ENCODE results near the gene ZNF221.
"Not testable (repeated sequence)": the region's sequence is repeated elsewhere in the genome, so short reads cannot be mapped to it uniquely, and the experiment has no call there.

The ZNF221 gene

DNA sequence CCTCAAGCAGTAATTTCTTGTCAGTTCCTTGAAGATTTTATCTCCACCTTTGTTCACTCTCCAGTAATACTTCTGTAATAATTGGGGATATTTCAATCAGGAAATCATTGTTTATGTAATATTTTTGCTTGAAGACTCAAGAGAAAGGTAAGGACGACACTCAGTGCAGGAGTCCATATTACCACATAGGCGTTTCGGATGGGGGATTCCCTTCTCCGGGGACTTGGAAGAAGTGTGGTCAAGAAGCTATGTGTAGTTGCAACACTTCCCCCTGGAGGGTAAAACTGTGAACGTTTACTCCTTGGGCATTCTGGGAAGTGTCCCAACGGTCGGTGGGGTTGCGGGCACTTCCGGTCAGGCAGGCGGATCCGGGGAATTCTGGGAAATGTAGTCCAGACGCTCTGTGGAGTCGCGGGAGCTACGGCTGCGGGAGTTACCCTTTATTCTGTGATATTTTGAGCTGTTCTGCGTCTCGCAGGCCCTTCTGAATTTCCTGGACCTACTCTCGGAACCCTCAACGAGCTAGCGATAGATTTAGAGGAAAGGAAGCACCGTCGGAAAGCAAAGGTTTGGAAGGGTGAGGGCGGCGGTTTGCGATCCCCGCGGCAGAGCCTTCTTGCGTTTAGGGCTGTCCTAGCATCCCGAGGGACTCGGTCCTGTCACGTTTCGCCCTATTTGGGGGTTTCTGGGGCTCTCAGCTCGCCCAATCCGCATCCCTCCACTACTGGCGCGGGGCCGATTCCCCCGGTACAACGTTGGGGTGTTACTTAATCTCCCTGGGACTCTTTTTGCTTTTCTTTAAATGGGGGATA, at the start of gene ZNF221:
Gene ZNF221 (plus strand): TSS at position 395 of the 812 bp plus-strand sequence. CDS start 11,499 bp downstream, outside the sequence.
- peak; percentile 13 for DNase-seq

DNA sequence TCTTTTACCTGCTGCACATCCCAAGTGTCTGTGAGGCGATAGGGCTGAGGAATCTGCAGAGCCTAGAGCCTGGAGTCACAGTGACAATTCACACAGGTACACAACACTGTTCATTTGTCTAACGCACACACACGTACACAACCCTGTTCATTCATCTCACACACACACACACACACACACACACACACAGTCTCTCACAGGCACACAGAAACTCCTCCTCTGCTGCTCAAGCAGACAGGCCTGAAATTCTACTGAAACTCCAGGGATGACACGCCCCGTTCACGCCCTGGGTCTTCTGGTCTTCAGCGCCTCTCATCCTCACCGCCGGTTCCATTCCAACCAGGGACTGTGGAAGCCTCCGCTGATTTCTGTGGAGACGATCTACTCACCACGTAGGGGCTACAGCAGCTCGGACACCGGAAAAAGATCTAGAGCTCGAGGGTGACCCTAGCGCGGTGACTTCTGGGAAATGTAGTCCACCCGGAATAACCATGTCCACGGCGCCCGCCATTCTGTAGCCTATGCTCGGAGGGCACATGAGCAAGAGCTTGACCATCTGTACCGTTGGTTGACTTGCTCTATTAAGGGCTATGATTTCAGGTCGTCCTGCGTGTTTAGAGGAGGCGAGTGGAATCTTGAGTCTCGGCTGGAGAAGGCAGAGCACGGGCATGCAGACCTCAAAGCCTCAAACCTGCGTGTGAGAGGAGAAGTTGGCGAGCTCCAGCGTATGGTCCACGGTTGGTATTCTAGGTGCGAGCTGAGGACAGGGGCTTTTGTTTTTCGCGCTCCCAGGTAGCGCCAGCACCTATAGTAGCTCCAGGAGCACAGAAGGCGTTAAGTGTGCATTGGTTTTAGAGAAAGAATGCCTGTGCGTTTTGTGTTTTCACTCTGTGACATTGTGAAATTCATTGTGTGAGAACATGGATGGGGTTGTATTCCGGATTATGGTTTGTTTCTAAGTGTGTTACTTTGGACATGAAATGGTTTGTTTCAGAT, 49.3 kb upstream of the ZNF221 start:
- no peak for DNase-seq

DNA sequence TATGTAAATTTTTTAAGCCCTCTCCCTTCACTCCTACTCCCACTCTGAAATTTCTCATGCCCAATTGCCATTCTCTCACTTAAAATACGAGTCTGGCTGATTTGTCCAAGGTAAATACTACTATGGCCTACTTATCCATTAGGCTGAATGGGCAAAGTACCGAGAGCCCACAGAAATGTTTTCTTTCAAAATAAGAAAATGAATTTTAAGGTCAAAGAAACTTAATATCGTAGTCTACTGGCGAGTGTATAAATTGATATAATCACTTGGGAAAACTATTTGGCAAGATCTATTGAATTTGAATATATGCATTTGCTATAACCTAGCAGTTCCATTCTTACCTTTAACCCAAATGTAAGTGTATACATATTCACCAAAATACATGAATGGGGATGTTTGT, 48.6 kb upstream of the ZNF221 start:
- no peak for DNase-seq

DNA sequence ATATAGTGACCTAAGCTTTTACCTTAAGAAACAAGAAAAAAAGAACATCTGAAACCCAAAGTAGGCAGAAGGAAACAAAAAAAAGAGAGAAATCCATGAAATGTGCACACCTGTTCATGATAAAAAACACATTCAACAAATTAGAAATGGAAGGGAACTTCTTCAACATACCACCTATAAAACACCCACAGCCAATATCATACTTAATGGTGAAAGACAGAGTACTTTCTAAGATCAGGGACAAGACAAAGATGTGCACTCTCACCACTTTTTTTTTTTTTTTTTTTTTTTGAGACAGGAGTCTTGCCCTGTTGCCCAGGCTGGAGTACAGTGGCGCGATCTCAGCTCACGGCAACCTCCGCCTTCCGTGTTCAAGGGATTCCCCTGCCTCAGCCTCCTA, 45.1 kb upstream of the ZNF221 start:
- no peak for DNase-seq

DNA sequence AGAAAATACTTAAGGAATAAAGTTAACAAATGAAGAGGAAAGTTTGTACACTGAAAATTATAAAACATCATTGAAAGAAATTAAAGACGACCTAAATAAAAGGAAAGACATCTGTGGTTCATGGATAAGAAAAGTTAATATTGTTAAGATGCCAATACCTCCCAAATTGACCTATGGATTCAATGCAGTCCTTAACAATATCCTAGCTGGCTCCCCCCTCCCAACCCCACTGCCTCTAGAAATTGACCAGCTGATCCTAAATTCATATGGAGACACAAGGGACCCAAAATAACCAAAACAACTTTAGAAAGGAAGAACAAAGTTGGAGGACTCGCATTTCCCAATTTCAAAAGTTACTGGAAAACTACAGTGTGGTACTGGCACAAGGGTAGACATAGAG, 44.3 kb upstream of the ZNF221 start:
- no peak for DNase-seq

DNA sequence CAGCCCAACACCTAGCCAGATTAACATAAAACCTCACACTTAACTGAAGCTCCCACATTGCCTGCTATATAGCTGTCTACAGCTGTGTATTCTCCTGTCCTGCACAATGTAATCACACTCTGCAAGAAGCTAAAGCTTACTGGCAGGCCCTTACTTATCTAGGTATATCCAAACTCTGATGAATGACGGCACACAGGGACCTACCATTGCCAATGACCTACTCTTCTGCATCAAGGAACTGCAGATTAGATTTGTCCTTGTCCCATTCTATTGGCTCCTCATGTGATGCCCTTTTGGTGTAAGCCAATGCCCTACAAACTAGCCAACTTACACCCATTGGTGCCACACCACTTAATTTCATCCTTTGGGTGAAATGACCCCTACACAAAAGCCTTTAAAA, 42.4 kb upstream of the ZNF221 start:
- no peak for DNase-seq

DNA sequence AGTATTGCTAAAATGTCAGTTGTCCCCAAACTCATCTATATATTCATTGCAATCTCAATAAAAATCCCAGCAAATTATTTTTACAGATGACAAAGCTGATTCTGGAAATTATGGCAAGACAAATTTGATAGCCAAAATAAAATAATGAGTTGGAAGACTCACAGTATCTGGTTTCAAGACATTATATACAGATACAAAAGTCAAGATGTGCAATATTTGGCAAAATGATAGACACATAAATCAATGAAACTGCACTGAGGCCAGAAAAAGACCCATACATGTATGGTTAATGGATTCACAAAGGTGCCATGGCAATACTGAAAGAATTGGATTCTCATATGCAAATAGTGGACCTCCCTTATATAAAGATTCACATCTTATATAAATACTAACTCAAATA, 40.1 kb upstream of the ZNF221 start:
- DNase-seq, result no peak

DNA sequence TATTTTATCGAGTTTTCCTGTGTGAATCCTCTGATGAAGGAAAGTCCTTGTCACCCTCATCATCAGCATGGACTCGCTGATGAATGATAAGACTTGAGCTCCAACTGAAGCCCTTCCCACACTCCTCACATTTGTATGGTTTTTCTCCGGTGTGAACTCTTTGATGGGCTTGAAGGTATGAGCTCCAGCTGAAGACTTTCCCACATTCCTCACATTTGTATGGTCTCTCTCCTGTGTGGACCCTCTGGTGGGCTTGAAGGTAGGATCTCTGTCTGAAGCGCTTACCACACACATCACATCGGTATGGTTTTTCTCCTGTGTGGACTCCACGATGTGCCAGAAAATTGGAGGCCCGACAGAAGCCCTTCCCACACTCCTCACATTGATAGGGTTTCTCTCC, 37.6 kb upstream of the ZNF221 start:
- DNase-seq, result no peak

DNA sequence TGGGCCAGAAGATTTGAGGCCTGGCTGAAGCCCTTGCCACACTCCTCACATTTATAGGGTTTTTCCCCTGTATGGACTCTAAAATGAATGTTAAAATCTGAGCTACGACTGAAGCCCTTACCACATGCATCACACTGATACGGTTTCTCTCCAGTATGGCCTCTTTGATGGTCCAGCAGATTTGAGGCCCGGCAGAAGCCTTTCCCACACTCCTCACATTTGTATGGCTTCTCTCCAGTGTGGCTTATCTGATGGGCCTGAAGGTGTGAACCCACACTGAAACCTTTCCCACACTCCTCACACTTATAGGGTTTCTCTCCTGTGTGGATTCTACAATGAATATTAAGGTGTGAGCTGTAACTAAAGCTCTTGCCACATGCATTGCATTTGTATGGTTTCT, 37.0 kb upstream of the ZNF221 start:
- no peak for DNase-seq

DNA sequence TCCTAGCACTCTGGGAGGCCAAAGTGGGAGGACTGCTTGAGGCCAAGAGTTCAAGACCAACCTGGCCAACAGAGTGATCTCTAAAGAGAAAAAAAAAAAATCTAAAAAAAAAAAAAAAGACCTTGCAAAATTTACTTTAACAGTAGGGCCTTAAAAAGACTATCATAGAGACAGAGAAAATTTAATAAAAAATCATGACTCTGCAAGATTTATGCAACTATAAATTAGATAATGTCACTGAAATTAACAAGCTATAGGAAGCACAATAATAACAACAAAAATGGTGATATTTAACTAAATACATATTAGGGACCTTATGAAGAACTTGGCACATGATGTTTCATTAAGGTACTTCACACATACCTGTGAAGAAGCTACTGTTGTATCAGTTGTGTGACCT, 27.2 kb upstream of the ZNF221 start:
- no peak for DNase-seq

DNA sequence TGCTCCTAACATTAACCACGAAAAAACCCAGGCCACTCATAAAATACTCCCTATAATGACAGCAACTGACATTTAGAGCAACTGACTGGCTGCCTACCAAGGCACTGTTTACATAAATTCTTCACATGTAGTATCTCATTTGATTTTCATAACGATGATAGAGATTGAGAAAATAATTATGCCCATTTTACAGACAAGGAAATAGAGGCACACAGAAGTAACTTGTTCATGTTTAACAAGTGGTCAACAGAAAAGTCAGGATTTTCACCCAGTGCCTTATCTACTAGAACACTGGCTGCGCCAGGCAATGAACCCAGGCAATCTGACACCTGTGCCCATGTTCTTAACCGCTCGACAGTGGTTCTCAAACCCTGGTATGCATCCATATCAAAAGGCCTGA, 22.2 kb upstream of the ZNF221 start:
- DNase-seq, result no peak

DNA sequence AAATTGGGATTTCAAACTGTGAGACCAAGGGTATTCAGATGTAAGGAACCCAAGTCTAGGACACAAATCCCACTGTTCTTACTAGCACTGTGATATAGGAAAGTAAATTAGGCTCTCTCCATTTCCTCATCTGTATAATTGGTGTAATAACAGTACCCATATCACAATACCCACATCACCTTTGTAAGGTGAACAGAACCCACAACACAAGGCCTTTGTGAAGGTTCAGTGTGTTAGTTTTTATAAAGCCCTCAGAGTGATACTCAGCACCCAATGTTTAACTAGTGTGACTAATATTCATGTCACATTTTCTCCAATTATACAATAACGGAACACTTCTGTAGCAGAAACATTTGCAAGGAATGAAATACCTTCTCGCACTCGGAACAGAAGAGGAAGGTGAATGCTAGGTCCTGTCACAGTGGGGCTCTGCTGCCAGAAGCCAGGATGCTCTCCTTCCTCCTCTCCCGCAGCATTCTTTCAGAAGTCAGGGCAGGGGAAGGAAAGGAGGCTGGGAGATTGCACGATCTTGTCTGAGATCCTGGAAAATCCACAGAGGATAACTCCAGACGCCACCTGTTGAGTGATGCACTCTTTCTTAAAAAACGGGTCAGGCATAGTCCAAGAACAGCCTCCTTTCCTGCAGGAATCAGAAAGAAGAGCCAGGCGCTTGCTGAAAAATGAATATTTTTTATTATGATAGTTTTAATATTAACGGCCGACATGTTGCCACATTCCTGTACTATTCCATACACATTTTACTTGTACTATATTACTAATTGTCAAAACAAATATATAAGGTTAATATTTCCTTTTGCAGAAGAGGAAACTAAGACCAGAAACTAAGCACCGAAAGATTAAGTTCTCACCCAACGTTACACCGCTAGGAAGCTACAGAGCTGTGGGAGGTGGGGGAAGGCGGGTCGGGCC, 16.7 kb upstream of the ZNF221 start:
- DNase-seq, result no peak

DNA sequence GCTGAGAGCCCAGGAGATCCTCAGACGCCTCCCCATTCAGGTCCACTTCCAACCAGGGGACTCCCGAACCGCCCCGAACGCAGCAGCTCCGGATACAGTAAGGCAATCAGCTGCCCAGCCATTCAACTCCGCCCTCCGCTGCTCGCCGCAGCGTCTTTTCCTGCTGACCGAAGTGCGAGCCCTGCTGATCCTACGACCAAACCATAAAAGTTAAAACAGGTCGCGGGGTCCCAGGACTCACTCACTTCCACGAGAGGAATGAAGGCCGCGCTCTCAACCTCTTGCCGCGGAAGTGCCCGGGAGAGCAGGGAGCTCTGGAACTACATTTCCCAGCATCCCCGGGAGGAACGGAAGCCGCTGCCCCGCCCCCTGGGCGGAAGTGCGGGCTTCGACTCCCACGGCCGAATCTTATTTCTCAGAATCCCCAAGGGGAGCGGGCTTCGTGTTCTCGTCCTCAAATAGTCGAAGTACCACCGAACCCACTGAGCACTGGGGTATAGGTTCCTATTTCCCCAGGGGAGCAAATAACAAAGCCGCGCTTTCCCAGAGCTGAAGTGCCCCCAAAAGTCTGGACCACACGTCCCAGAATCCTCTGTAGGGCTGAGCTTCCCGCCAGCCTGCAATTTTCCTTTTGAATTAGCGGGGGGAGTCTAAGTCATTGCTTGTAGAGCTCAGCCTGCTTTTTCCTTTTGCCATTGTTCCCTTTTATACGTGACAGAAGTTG, 15.9 kb upstream of the ZNF221 start, which contains the start of gene ZNF45:
Gene ZNF45 (minus strand): TSS at position 298 of the 724 bp plus-strand sequence. CDS start 13,097 bp downstream, outside the sequence.
- DNase-seq, result peak; percentile 55

DNA sequence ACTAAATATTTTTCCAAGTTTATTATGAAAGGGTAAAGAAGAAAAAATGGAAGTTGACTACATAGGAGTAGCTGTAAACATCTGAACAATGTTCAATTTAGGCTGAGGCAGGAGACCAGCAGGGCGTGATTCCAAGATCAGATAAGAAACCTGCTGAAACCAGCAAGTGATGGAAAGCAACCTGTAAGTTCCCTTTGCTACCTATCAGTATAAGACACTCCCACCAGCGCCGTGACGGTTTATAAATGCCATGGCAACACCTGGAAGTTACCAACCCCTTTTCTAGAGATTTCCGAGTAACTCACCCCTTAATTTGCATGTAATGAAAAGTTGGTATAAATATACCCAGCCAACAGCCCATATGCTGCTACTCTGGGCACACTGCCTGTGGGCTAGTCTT, 14.8 kb upstream of the ZNF221 start:
- DNase-seq, result no peak

DNA sequence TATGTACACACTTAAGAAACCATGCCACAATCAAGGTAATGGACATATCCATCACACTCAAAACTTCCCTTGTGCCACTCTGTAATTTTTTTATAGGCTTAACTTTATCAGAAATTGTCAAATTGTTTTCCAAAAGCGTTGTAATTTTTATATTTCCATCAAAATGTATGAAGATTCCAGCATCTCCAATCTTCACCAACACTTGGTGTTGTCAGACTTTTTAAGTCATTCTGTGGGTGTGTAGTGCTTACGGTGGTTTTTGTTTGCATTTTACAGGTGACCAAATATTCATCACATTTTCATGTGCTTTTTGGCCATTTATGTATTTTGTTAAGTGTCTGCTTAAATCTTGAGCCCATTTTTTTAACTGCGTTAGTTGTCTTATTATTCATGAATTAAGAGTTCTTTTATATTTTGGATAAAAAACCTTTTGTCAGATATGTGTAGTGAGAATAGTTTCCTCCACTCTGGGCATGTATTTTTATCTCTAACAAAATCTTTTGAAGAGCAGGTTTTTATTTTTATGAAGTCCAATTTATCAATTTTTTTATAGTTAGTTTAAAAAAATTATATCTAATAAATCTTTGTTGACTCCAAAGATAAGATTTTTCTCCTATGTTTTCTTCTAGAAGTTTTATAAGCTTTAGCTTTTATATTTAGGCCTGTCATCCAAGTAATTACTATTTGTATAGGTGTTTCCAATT, 11.3 kb upstream of the ZNF221 start:
- no peak for DNase-seq

DNA sequence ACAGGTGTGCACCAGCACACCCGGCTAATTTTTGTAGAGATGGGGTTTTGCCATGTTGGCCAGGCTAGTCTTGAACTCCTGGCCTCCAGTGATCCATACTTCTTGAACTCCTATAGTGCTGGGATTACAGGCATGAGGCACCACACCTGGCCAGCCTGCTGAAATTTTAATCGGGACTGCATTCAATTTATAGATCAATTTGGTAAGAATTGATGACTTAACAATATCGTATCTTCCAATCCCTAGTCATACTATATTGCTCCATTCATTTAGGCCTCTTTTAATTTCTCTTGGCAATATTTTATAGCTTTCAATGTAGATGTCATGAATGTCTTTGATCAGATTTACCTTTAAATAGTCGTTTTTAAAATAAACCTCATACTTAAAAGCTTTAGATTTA, 10.3 kb upstream of the ZNF221 start:
- DNase-seq, result no peak

DNA sequence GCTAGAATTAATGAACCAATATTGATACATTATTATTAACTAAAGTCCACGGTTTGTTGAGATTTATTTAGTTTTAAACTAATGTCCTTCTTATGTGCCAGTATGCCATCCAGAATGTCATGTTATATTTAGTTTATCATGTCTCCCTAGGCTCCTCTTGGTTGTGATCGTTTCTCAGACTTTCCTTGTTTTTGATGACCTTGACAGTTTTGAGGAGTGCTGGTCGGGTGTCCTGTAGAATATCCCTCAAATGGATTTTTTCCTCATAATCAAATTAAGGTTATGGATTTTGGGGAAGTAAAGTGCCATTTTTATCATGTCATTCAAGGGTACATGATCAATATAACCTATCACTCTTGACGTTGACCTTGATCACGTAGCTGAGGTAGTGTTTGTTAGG, 9.8 kb upstream of the ZNF221 start:
- no peak for DNase-seq

DNA sequence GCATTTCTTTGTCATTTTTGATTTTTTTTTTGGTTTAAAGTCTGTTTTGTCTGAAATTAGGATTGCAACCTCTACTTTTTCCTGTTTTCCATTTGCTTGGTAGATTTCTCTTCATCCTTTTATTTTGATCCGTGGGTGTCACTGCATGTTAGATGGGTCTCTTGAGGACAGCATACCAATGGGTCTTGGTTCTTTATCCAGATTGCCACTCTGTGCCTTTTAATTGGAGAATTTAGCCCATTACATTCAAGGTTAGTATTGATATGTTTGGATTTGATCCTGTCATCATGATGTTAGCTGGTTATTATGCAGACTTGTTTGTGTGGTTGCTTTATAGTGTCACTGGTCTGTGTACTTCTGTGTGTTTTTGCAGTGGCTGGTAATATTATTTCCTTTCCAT, 3.6 kb upstream of the ZNF221 start:
- DNase-seq, result not testable (repeated sequence)

DNA sequence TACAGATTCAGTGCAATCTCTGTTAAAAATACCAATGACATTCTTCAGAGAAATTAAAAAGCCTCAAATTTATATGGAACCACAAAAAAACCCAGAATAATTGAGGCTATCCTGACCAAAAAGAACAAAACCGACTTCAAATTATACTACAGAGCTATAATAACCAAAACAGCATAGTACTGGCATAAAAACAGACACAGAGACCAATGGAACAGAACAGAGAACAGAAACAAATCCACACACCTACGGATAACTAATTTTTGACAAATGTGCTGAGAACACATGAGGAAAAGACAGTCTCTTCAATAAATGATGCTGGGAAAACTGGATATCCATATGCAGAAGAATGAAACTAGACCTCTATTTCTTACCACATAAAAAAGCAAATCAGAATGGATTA, 1.2 kb upstream of the ZNF221 start:
- DNase-seq, result not testable (repeated sequence)

DNA sequence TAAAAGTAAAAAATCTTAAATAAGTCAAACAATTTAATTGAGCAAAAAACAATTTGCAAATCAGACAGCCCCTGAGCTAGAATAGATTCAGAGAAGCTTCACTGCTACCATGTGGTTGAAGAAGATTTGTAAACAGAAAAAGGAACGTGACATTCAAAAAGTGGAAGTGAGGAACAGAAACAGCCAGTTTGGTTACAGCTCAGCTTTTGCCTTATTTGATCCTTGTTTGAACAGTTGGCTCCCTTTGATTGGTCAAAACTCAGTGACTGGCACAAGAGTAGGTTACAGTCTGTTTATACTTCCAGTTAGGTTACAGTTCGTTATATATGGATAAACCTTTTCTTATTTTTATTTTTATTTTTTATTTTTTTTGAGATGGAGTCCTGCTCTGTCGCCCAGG, 5.8 kb downstream of the ZNF221 start:
- no peak for DNase-seq

DNA sequence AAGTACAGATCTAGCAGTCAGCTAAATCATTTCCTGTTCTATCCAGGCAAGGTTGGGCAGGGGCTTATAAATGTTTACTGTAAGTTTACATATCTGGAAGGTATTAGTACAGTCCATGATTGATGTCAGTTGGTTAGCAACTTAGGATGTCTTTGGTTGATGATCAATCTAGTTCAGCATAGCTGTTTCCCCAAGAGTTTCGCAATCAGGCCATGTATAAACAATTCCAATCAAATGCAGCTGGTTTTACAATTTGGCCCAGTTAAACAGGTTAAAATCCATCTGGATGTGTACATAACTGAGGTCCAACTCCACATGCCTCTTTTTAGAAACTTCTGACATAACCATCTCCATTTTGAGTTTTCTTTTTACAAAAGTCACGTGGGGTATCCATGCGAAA, 6.9 kb downstream of the ZNF221 start:
- DNase-seq, result no peak

Measured in cortex of kidney (tissue), 1 donor.